Heart left ventricle (tissue), 16 donors: Measurements from ENCODE around the gene CDX1. TPM values are rescaled to one million over a fixed set of nuclear protein-coding genes. Genes with fewer than 3 reads are reported as not detected.

Experiments
- ATAC-seq, 4 donors: fragments of 200-7000 bp; cut with Tn5 transposase; one replicate each; pipeline ENCODE4 v1.9.1; 2020 to 2022; ENCODE audit warnings: moderate library complexity in 4 of 4, mild to moderate bottlenecking in 3 of 4, moderate number of reproducible peaks in 1 of 4
- DNase-seq, 5 donors: peaks; one replicate each; pipeline ENCODE4 v3.0.0-alpha.2; 2020
- H3K27ac ChIP-seq, 12 donors: fragments of 200-600 bp; sonication (generic) in 4 of 12; one replicate each; pipeline versions ENCODE4 v1.5.0 to v1.8.0; 2016 to 2022; ENCODE audit warnings: mild to moderate bottlenecking in 2 of 12
- H3K27me3 ChIP-seq, 9 donors: fragments of 200-600 bp; sonication (generic) in 2 of 9; one replicate each; pipeline versions ENCODE4 v1.5.1 to v1.8.0; 2016 to 2022; ENCODE audit warnings: mild to moderate bottlenecking in 3 of 9
- H3K36me3 ChIP-seq, 9 donors: fragments of 200-600 bp; sonication (generic) in 2 of 9; one replicate each; pipeline versions ENCODE4 v1.5.0 to v1.8.0; 2018 to 2022; ENCODE audit warnings: mild to moderate bottlenecking in 2 of 9
- H3K4me1 ChIP-seq, 12 donors: fragments of 200-600 bp; sonication (generic) in 4 of 12; one replicate each; pipeline versions ENCODE4 v1.5.0 to v1.8.0; 2016 to 2022; ENCODE audit warnings: mild to moderate bottlenecking in 3 of 12
- H3K4me3 ChIP-seq, 12 donors: fragments of 200-600 bp; sonication (generic) in 4 of 12; one replicate each; pipeline versions ENCODE4 v1.5.0 to v1.8.0; 2017 to 2022; ENCODE audit warnings: mild to moderate bottlenecking in 9 of 12, moderate library complexity in 4 of 12
- H3K9me3 ChIP-seq, 12 donors: fragments of 200-600 bp; sonication (generic) in 4 of 12; one replicate each; pipeline versions ENCODE4 v1.5.0 to v1.8.0; 2016 to 2022; ENCODE audit warnings: mild to moderate bottlenecking in 1 of 12
- POLR2A ChIP-seq, 2 donors: fragments of 450-650 bp; IDR thresholded peaks; one replicate each; pipeline ENCODE4 v1.6.1; 2017; ENCODE audit warnings: antibody characterized with exemption in 2 of 2, mild to moderate bottlenecking in 2 of 2, moderate library complexity in 2 of 2
- WGBS, 4 donors: extraction: QIAGEN DNeasy Blood & Tissue Kit in 2 of 4; methylation state at CpG; one replicate each; pipeline versions ENCODE4 v1.1.5 to v1.1.7; 2013 to 2018; 5-methylcytosine and 5-hydroxymethylcytosine counted together
- intact Hi-C, 10 donors: fragments of 100-400 bp; cut with DNase I; formaldehyde crosslinking; loops; one replicate each; pipeline versions ENCODE4 v1.11.1 to v1.14.2; 2022
- polyA plus RNA-seq, 2 donors: library from polyadenylated mRNA; stranded (reverse); fragments of 200-250 nt; gene quantifications; one replicate each; pipeline ENCODE4 v1.2.3, GENCODE V29; 2013
- total RNA-seq, 9 donors: library from RNA; depleted of rRNA in 2 of 9; stranded (reverse); fragments of >200 nt in 2 of 9; fragmentation: NEBNext Ultra II Directional in 3 of 9; extraction: Animal tissue kit (Norgen Biotek cat#: 25700) in 3 of 9; gene quantifications; one replicate each; pipeline versions ENCODE4 v1.1.0 to v1.2.4, GENCODE V29; 2016 to 2023
- TF ChIP-seq, protein P1 (sequence below), 12 donors: fragments of 200-600 bp; sonication (generic) in 4 of 12; IDR thresholded peaks; one replicate each; pipeline versions ENCODE4 v1.5.0 to v1.8.0; 2018 to 2022; ENCODE audit warnings: antibody characterized with exemption in 12 of 12, mild to moderate bottlenecking in 5 of 12
- donor health status: ischemic (EF 13 %, LVEDD 7.1; RV severe dilation, severe dysfunction).
- donor health status: healthy with polysubstance abuse.
- donor health status: DM: no; HTN: yes; CAD: no.
- donor health status: DM: no; HTN: no; CAD: no.
- donor health status: ischemic (EF 25% LVEDD 6.9; RV normal size, moderate dysfunction).
- donor health status: ischemic (EF 25% LVEDD 5.7; RV mildly dilated, moderate dysfunction).
- donor health status: healthy.
- donor health status: DM: yes; HTN: yes; CAD: no.
- donor health status: ischemic (EF 35%, LVEDD 5.7; RV mildly dilated, moderate dysfunction).
- donor health status: nonischemic (EF 11% LVEDD 7.7; RV severe dilation, severe dysfunction).
- donor health status: DM: yes; HTN: yes; CAD: no.
- donor health status: PGD.
- donor health status: ischemic (EF 29% LVEDD 5.4; RV normal size, mild dysfunction).
- donor health status: nonischemic (EF 23%, LVEDD 6.1; RV moderate dilation, normal function).

The CDX1 gene
- total and polyA plus RNA-seq, 11 donors, result 0.17 to 0.29 (median 0.29) TPM; not detected in 8

DNA sequence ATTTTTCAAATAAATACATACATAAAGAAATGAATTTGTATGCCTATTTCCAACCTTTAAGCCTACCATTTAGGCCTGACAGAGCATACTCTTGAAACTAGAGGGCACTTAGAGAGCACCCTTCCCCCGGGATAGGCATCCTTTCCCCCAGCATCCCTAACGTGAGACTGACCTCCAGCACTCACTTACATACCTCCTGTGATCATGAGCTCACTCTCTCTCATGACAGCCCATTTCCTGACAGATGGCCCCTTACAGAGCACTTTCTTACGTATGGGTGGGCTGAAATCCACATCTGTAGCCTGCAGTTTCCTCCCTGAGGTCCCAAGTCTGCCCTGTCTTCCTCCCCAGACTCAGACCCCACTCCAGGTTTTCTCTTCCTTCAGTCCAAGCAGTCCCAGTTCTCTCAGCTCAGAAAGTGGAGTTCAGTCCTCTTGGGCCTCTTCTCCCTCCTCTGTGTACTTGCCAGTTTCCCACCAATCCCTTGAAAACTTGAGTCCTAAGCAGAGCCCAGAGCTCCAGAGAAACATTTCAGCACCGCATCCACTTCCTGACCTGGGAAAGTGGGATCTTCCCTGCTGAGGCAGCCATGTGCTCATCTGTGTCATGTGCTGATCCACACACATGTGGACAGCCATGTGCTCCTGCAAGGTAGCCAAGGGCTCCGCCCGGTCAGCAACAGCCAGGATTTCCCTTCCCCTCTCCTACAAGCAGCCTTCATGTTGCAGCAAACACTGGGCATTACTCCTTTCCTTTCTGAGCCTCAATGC is 2.2 kb upstream of the CDX1 start:
- 43 to 50% (median 46%) methylated on average over 6 of the region's 6 CpGs for WGBS, 4 donors
- Histone ChIP-seq H3K27ac (peak overlapping the region in 11 of 12 donors; percentile 60 to 94 (median 72)), H3K36me3 (no peaks in the 10 kb centered on the region), H3K4me3 (no peak overlapping the region), H3K4me1 (peaks cover 0 to 71% (median 45%) of the 10 kb centered on the region in 12 donors), H3K9me3 (no peaks in the 10 kb centered on the region), H3K27me3 (peaks cover 0 to 29% (median 6%) of the 10 kb centered on the region in 9 donors)
- no peak for TF ChIP-seq POLR2A (IDR thresholded peaks at IDR 0.05)
- TF ChIP-seq, protein P1, sequence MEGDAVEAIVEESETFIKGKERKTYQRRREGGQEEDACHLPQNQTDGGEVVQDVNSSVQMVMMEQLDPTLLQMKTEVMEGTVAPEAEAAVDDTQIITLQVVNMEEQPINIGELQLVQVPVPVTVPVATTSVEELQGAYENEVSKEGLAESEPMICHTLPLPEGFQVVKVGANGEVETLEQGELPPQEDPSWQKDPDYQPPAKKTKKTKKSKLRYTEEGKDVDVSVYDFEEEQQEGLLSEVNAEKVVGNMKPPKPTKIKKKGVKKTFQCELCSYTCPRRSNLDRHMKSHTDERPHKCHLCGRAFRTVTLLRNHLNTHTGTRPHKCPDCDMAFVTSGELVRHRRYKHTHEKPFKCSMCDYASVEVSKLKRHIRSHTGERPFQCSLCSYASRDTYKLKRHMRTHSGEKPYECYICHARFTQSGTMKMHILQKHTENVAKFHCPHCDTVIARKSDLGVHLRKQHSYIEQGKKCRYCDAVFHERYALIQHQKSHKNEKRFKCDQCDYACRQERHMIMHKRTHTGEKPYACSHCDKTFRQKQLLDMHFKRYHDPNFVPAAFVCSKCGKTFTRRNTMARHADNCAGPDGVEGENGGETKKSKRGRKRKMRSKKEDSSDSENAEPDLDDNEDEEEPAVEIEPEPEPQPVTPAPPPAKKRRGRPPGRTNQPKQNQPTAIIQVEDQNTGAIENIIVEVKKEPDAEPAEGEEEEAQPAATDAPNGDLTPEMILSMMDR (IDR thresholded peaks at IDR 0.05), result no peak
- peak in 1 of 4 donors; percentile 17 for ATAC-seq
- intact Hi-C loops, result loop anchor here in 4 of 10 donors (5.0 to 10.0 kb wide), 4 partner anchors 188 to 273 kb away; partner anchors contain the start of gene TCOF1 (in 1 of the 4)
- DNase-seq, result peak in 1 of 5 donors; percentile 60

DNA sequence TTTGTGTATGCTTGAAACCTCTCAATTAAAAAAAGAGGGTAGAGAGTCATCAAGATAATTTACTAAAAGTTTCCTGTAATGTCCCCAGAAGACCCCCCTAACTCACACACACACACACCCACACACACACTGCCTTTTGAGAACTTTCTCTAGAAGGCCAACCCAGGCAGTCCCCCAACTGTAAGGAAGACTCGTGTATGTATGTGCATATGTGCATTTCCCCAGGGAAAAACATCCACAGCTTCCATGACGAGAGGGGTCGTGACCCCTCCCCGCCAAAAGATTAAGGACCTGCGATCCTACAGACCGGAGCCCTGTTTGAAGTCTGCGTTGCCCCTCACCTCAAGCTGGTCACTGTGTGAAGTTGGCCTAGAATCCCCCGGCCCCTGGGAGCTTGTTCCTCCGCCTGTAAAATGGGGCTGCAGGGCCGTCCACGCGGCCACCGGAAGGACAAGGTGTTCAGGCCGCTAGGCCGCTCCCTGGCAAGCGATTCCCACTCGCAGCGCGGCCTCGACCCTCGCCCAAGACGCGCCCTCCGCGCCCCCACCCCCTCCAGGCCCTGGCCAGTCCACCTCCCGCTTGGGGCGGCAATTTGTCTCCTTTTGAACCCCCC is 435 bp upstream of the CDX1 start:
- TF ChIP-seq, protein P1 (IDR thresholded peaks at IDR 0.05), result no peak
- TF ChIP-seq POLR2A (IDR thresholded peaks at IDR 0.05), result no peak
- no peak overlapping the region for H3K4me3 ChIP-seq
- H3K4me1 ChIP-seq, result peaks cover 0 to 56% (median 33%) of the 10 kb centered on the region in 12 donors
- peaks cover 0 to 39% (median 6%) of the 10 kb centered on the region in 9 donors for H3K27me3 ChIP-seq
- DNase-seq (no peak), ATAC-seq (no peak)
- no peaks in the 10 kb centered on the region for H3K36me3 ChIP-seq
- intact Hi-C loops, result loop anchor here in 3 of 10 donors (5.0 to 10.0 kb wide), 3 partner anchors 36 to 269 kb away; partner anchors contain the start of gene TCOF1 (in 1 of the 3)
- no peak overlapping the region for H3K27ac ChIP-seq
- H3K9me3 ChIP-seq, result no peaks in the 10 kb centered on the region
- 80 to 87% (median 84%) methylated on average over 12 to 27 of the region's 27 CpGs for WGBS, 4 donors

DNA sequence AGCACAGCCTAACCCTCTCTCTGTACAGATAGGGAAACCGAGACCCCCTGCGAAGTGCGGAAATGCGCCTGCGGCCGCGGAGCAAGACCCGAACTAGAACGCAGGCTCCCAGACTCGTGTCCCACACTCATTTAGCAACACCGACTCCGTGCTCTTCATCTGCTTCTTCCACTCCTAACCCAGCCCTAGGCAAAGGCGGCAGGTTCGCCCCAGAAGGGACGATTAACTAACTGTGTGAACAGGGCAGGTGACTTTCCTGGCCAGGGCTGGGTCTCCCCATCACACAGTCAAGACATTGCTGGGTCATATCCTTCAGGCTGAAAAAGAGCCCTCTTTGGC is 903 bp downstream of the CDX1 start:
- no peaks in the 10 kb centered on the region for H3K36me3 ChIP-seq
- ATAC-seq (no peak), DNase-seq (no peak)
- no peak for TF ChIP-seq POLR2A (IDR thresholded peaks at IDR 0.05)
- TF ChIP-seq, protein P1 (IDR thresholded peaks at IDR 0.05), result no peak
- no peaks in the 10 kb centered on the region for H3K9me3 ChIP-seq
- peaks cover 0 to 44% (median 24%) of the 10 kb centered on the region in 12 donors for H3K4me1 ChIP-seq
- no peak overlapping the region for H3K27ac ChIP-seq
- WGBS, 4 donors, result 76 to 82% (median 79%) methylated on average over 12 to 15 of the region's 15 CpGs
- H3K4me3 ChIP-seq, result no peak overlapping the region
- intact Hi-C loops, result loop anchor here in 3 of 10 donors (5.0 to 10.0 kb wide), 3 partner anchors 35 to 267 kb away; partner anchors contain the start of gene TCOF1 (in 1 of the 3)
- peaks cover 0 to 39% (median 6%) of the 10 kb centered on the region in 9 donors for H3K27me3 ChIP-seq

- intact Hi-C loops, result loop anchor here in 3 of 10 donors (5.0 to 10.0 kb wide), 3 partner anchors 34 to 267 kb away; partner anchors contain the start of gene TCOF1 (in 1 of the 3)
- DNase-seq (no peak), ATAC-seq (no peak)
- Histone ChIP-seq H3K27me3 (peaks cover 0 to 39% (median 6%) of the 10 kb centered on the region in 9 donors), H3K36me3 (no peaks in the 10 kb centered on the region), H3K27ac (no peak overlapping the region), H3K9me3 (no peaks in the 10 kb centered on the region), H3K4me3 (no peak overlapping the region), H3K4me1 (peaks cover 0 to 39% (median 24%) of the 10 kb centered on the region in 12 donors)
- no peak for TF ChIP-seq POLR2A (IDR thresholded peaks at IDR 0.05)
- TF ChIP-seq, protein P1 (IDR thresholded peaks at IDR 0.05), result peak in 1 of 12 donors; percentile 12
- 87 to 94% (median 91%) methylated on average over 10 to 14 of the region's 14 CpGs for WGBS, 4 donors
These were observed 1.3 kb downstream of the CDX1 start for GRCh38 chr5:150167908-150168307.
